GM12801 (cell line): Measurements from ENCODE around the gene SLC6A4.

Experiments used
- CTCF ChIP-seq: IDR thresholded peaks from one replicate; pipeline ENCODE4 v1.5.1; 2011; ENCODE audit warnings: control low read depth; ENCODE audit not compliant: insufficient read length; ENCODE audit errors: extremely low read depth

The SLC6A4 gene

GRCh38 chr17:30235386-30236296 lies at the start of gene SLC6A4:
Gene SLC6A4, minus strand, starts transcription at chr17:30235697. Its CDS starts 13,739 bp downstream, at chr17:30221958.
- no peak for TF ChIP-seq CTCF

GRCh38 chr17:30279156-30279555 lies 43.7 kb upstream of the SLC6A4 start:
- no peak for TF ChIP-seq CTCF

- TF ChIP-seq CTCF, result no peak
Observed at GRCh38 chr17:30278032-30278431, 42.5 kb upstream of the SLC6A4 start.

GRCh38 chr17:30275911-30276310 lies 40.4 kb upstream of the SLC6A4 start:
- no peak for TF ChIP-seq CTCF

- TF ChIP-seq CTCF, result no peak
Observed at GRCh38 chr17:30274887-30275286, 39.4 kb upstream of the SLC6A4 start.

- no peak for TF ChIP-seq CTCF
Observed at GRCh38 chr17:30273373-30273772, 37.9 kb upstream of the SLC6A4 start.

- TF ChIP-seq CTCF, result no peak
Observed at GRCh38 chr17:30271102-30271501, 35.6 kb upstream of the SLC6A4 start.
